Suprapubic skin (tissue), 3 donors: ENCODE results near the gene PCSK9.

Experiments
- POLR2AphosphoS5 ChIP-seq, 3 donors: sonication (generic); formaldehyde crosslinking; IDR thresholded peaks; one replicate each; pipeline ENCODE4 v1.6.1; 2017; ENCODE audit warnings: antibody characterized with exemption in 3 of 3
- TF ChIP-seq, protein P1 (sequence below), 2 donors: fragments of 200-600 bp in 1 of 2; fragments of 450-650 bp in 1 of 2; sonication (generic) in 1 of 2; IDR thresholded peaks; one replicate each; pipeline ENCODE4 v1.5.1; 2016 to 2019; ENCODE audit warnings: antibody characterized with exemption in 2 of 2, mild to moderate bottlenecking in 1 of 2, moderate library complexity in 1 of 2

DNA sequence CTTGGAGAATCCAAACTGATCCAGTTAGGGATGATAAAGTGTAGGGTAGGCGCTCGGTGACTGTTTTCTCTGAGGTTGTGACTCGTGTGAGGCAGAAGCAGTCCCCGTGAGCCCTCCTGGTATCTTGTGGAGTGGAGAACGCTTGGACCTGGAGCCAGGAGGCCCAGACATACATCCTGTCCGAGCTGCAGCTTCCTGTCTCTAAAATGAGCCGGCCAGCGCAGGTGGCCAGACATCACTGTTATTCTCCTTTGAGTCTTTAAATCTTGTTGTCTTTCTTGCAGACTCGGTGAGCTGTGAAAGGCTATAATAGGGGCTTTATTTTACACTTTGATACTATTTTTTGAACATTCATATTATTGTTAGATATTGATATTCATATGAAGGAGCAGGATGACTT lies 12.3 kb downstream of the PCSK9 start:
- TF ChIP-seq, protein P1, sequence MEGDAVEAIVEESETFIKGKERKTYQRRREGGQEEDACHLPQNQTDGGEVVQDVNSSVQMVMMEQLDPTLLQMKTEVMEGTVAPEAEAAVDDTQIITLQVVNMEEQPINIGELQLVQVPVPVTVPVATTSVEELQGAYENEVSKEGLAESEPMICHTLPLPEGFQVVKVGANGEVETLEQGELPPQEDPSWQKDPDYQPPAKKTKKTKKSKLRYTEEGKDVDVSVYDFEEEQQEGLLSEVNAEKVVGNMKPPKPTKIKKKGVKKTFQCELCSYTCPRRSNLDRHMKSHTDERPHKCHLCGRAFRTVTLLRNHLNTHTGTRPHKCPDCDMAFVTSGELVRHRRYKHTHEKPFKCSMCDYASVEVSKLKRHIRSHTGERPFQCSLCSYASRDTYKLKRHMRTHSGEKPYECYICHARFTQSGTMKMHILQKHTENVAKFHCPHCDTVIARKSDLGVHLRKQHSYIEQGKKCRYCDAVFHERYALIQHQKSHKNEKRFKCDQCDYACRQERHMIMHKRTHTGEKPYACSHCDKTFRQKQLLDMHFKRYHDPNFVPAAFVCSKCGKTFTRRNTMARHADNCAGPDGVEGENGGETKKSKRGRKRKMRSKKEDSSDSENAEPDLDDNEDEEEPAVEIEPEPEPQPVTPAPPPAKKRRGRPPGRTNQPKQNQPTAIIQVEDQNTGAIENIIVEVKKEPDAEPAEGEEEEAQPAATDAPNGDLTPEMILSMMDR (IDR thresholded peaks at IDR 0.05) = no peak
- TF ChIP-seq POLR2AphosphoS5 (IDR thresholded peaks at IDR 0.05) = no peak
